ENCODE data around the gene GSTM4. TPM values are rescaled to one million over a fixed set of nuclear protein-coding genes. Genes with fewer than 3 reads are reported as not detected.

The GSTM4 gene
- total RNA-seq, 2 experiments from 2014 or later, result 8.3 to 10.5 TPM

DNA sequence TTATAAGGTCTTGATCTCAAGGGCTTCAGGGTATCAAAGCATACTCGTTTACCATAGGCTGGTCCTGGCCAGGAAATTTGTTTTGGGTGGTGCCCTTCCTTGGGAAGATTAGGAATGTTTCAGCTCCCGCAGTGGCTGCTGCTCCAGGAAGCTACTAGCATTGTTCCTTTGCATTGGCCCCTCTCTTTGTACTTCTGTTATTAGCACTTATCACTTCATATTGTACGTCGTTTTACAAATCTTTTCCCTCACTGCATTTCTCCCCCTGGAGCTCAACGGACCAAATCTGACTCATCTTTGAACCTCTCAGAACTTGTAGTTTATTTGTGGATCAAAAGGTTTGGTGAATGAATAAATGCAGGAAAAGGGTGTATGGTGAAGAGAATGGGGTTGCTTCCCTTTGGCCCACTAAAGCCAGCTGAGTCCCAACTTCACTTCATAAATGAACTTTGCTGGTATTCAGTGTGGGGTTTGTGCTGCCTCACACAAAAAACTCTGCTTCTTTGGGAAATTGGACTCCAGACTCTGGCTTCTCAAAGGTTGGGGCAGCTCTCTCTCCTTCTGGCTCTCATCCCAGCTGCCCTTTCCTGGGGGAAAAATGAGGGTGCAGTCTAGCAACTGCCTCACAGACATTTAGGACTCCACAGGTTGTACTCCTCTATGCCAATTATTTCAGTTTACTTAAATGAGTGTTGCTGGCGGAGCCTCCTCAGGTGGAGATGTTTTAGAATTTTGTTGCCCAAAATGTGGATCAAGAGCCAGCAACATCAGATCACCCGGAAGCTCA lies 42.3 kb upstream of the GSTM4 start:
- POLR2A ChIA-PET, result interaction anchor here (0.8 to 2.3 kb wide), 3 partner anchors 9 to 65 kb away, joined by 3 to 11 read pairs (median 4); partner anchors contain the start of gene GNAI3
- Mint-ChIP-seq H3K36me3 (ENCODE audit: low read depth) (no peaks in the 10 kb centered on the region), H3K27me3 (no peaks in the 10 kb centered on the region), H3K4me1 (ENCODE audit: low read depth) (peaks cover 21% of the 10 kb centered on the region), H3K27ac (no peak overlapping the region), H3K4me3 (no peak overlapping the region), H3K9me3 (no peaks in the 10 kb centered on the region)
- CTCF ChIA-PET, result interaction anchor here (0.7 to 7.8 kb wide), 13 partner anchors 9 to 161 kb away, joined by 3 to 71 read pairs (median 4); no protein-coding TSS in a partner anchor
- DNase-seq, result no peak
- no peak for ATAC-seq
- no peak for TF ChIP-seq CTCF (IDR thresholded peaks at IDR 0.05)
- intact Hi-C loops (cut with micrococcal nuclease), result no loop called here

DNA sequence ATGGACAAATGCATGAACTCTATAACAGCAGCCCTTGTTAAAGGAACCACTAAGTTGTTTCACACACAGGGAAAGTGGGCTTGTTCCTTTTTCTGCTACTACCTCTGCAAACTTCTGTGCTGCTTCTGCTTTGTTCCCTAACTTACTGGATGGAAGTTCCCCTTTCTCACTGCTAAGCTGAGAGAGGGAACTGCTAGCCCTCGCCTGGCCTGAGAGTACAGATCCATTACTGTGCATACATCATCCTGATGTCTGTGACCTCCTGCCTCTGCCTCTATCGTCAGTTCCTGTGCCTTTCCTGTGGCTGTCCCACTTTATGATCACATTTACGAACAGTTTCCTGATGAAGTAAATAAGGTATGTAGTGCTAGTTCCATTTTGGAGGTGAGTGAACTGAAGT lies 40.0 kb upstream of the GSTM4 start:
- CTCF ChIA-PET, result interaction anchor here (1.9 to 7.8 kb wide), 4 partner anchors 10 to 70 kb away, joined by 5 to 71 read pairs (median 20); no protein-coding TSS in a partner anchor
- DNase-seq (no peak), ATAC-seq (no peak)
- POLR2A ChIA-PET, result interaction anchor here (1.1 kb wide), 1 partner anchor 18 kb away, joined by 3 read pairs; no protein-coding TSS in a partner anchor
- H3K4me3 Mint-ChIP-seq, result no peak overlapping the region
- H3K27me3 Mint-ChIP-seq, result no peaks in the 10 kb centered on the region
- no peak overlapping the region for H3K27ac Mint-ChIP-seq
- TF ChIP-seq CTCF (IDR thresholded peaks at IDR 0.05), result no peak
- peaks cover 29% of the 10 kb centered on the region for H3K4me1 Mint-ChIP-seq (ENCODE audit: low read depth)
- intact Hi-C loops (cut with micrococcal nuclease), result no loop called here
- no peaks in the 10 kb centered on the region for H3K9me3 Mint-ChIP-seq
- peaks cover under 1% of the 10 kb centered on the region for H3K36me3 Mint-ChIP-seq (ENCODE audit: low read depth)

DNA sequence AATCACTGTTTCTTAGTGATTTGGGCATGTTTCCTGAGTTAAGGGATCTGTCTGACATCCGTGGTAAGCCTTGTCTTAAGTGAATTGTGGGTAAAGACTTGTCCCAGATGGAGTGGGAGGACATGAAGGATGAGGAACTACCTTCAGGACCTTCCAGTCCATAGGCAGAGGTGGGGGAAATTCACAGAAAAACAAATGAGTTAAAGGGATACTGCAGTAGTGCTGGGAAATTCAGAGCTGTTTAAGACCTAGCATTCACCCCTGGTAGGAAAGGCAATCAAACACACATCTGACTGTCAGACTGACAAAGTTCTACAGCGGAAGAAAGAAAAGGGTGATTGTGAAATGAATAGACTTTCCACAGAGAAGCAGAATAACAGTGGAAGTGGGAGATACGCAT lies 39.5 kb upstream of the GSTM4 start:
- Mint-ChIP-seq H3K4me1 (ENCODE audit: low read depth) (peaks cover 29% of the 10 kb centered on the region), H3K9me3 (no peaks in the 10 kb centered on the region), H3K27ac (no peak overlapping the region), H3K36me3 (ENCODE audit: low read depth) (peaks cover 2% of the 10 kb centered on the region), H3K27me3 (no peaks in the 10 kb centered on the region), H3K4me3 (no peak overlapping the region)
- intact Hi-C loops (cut with micrococcal nuclease), result no loop called here
- ChIA-PET POLR2A (interaction anchor here (0.9 to 1.1 kb wide), 2 partner anchors 18 to 68 kb away, joined by 3 read pairs; partner anchors contain the start of gene GNAI3), CTCF (interaction anchor here (0.9 to 7.8 kb wide), 8 partner anchors 11 to 368 kb away, joined by 3 to 71 read pairs (median 6); partner anchors contain the start of genes AHCYL1 and CYB561D1)
- ATAC-seq (no peak), DNase-seq (no peak)
- no peak for TF ChIP-seq CTCF (IDR thresholded peaks at IDR 0.05)

DNA sequence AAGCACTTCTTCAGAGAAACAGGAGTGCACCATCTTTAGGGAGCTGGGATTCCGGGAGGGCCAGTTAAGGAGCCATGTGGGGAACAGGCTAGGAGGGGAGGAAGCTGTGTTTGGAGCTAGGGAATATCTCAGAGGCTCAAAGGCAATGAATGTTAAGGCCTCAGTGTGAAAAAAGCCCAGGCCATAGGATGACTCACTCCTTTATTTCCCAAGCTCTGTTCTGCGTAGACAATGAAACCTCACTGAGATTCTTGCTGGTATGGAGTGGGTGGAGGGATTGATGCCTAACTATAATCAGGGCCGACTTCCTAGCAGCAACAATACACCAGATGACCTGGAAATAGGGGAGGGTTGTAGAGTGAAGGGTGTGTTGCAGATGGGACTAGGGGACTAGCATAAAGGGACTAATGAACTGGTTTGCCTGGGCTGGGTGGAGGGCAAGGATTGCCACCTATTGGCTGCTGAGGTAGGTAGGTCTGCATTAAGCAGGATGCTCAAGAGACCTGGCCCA lies 38.6 kb upstream of the GSTM4 start:
- no peak for TF ChIP-seq CTCF (IDR thresholded peaks at IDR 0.05)
- Mint-ChIP-seq H3K4me1 (ENCODE audit: low read depth) (peaks cover 37% of the 10 kb centered on the region), H3K9me3 (no peaks in the 10 kb centered on the region), H3K36me3 (ENCODE audit: low read depth) (peaks cover 9% of the 10 kb centered on the region), H3K4me3 (no peak overlapping the region), H3K27me3 (no peaks in the 10 kb centered on the region), H3K27ac (no peak overlapping the region)
- DNase-seq (no peak), ATAC-seq (no peak)
- CTCF ChIA-PET, result interaction anchor here (0.6 to 7.8 kb wide), 9 partner anchors 13 to 367 kb away, joined by 3 to 71 read pairs (median 6); partner anchors contain the start of genes AHCYL1 and CYB561D1
- intact Hi-C loops (cut with micrococcal nuclease), result no loop called here
- POLR2A ChIA-PET, result interaction anchor here (0.9 kb wide), 1 partner anchor 69 kb away, joined by 3 read pairs; the partner anchor contains the start of gene GNAI3
